ENCODE measurements around the gene RGS7. TPM values are rescaled to one million over a fixed set of nuclear protein-coding genes. Genes with fewer than 3 reads are reported as not detected.

Gene RGS7
- total and polyA plus RNA-seq, 2 of the 8 experiments (the other 6 are each of a cell fraction or from before 2014, with no cell fraction given), result 1.6 to 3.0 TPM

GRCh38 chr1:240803151-240803550 is 553.9 kb downstream of the RGS7 start (continued):
- TF ChIP-seq HDAC2 (IDR thresholded peaks at IDR 0.05; ENCODE audit: borderline replicate concordance in 1 of 2, low read depth in 2 of 2, low read length in 2 of 2) (no peak), TBP (IDR thresholded peaks at IDR 0.05; ENCODE audit: low read depth, low read length) (no peak)
